ENCODE measurements around the gene CLASP2.
"Not testable (repeated sequence)": the region's sequence is repeated elsewhere in the genome, so short reads cannot be mapped to it uniquely, and the experiment has no call there.

CLASP2 gene

GRCh38 chr3:33488683-33489082 lies 229.4 kb downstream of the CLASP2 start:
- Mint-ChIP-seq H3K27ac (no peak overlapping the region), H3K9me3 (peaks cover 0 to 5% of the 10 kb centered on the region in 2 donors), H3K4me1 (no peaks in the 10 kb centered on the region), H3K27me3 (no peaks in the 10 kb centered on the region), H3K4me3 (no peak overlapping the region)
- ATAC-seq (no peak), DNase-seq (no peak)

GRCh38 chr3:33488246-33488645 lies 229.8 kb downstream of the CLASP2 start:
- no peak for DNase-seq
- Mint-ChIP-seq H3K27ac (no peak overlapping the region), H3K9me3 (peaks cover 0 to 5% of the 10 kb centered on the region in 2 donors), H3K27me3 (no peaks in the 10 kb centered on the region), H3K4me1 (no peaks in the 10 kb centered on the region), H3K4me3 (no peak overlapping the region)
- ATAC-seq: no peak

GRCh38 chr3:33482111-33482521 lies 235.9 kb downstream of the CLASP2 start:
- no peak for ATAC-seq
- H3K9me3 Mint-ChIP-seq: peaks cover 0 to 9% of the 10 kb centered on the region in 2 donors
- no peak for DNase-seq
- no peaks in the 10 kb centered on the region for H3K4me1 Mint-ChIP-seq
- no peak overlapping the region for H3K4me3 Mint-ChIP-seq
- no peaks in the 10 kb centered on the region for H3K27me3 Mint-ChIP-seq
- no peak overlapping the region for H3K27ac Mint-ChIP-seq

- Mint-ChIP-seq H3K27me3 (no peaks in the 10 kb centered on the region), H3K27ac (no peak overlapping the region), H3K4me1 (no peaks in the 10 kb centered on the region), H3K4me3 (no peak overlapping the region), H3K9me3 (no peaks in the 10 kb centered on the region)
- DNase-seq: no peak
- ATAC-seq: no peak
These were observed 243.2 kb downstream of the CLASP2 start for GRCh38 chr3:33474896-33475295.

GRCh38 chr3:33473813-33474212 lies 244.2 kb downstream of the CLASP2 start:
- DNase-seq (no peak), ATAC-seq (no peak)
- Mint-ChIP-seq H3K4me3 (no peak overlapping the region), H3K27me3 (no peaks in the 10 kb centered on the region), H3K27ac (no peak overlapping the region), H3K9me3 (no peaks in the 10 kb centered on the region), H3K4me1 (no peaks in the 10 kb centered on the region)

GRCh38 chr3:33467786-33468185 lies 250.3 kb downstream of the CLASP2 start:
- ATAC-seq (no peak), DNase-seq (no peak)

DNA sequence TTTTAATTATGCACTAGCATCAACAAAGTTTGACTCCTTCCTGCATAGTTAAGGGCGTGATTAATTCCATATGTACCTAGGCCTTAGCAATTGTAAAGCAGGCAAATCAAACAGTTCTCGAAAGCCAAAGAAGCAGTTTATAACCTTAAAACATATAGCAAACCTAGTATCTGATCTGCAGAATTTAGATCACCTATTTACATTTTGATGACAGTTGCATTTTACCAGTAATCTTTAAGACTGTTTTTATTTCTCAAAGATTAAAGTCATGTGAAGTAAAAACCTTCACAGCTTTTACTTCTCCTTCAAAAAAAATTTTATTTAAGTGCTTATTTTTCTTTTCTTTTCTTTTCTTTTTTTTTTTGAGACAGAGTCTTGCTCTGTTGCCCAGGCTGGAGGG lies 257.0 kb downstream of the CLASP2 start:
- Mint-ChIP-seq H3K9me3 (peaks cover 0 to 16% of the 10 kb centered on the region in 2 donors), H3K27me3 (no peaks in the 10 kb centered on the region), H3K4me1 (no peaks in the 10 kb centered on the region), H3K27ac (no peak overlapping the region), H3K4me3 (no peak overlapping the region)
- DNase-seq (no peak), ATAC-seq (no peak)

More at GRCh38 chr3:33467786-33468185, 250.3 kb downstream of the CLASP2 start:
- H3K9me3 Mint-ChIP-seq: peaks cover 0 to 5% of the 10 kb centered on the region in 2 donors
- peak overlapping the region in 1 of 2 donors; percentile 3 for H3K27ac Mint-ChIP-seq
- H3K27me3 Mint-ChIP-seq: no peaks in the 10 kb centered on the region
- H3K4me1 Mint-ChIP-seq: no peaks in the 10 kb centered on the region
- H3K4me3 Mint-ChIP-seq: no peak overlapping the region

- H3K27ac Mint-ChIP-seq, H3K4me3 Mint-ChIP-seq, H3K27me3 Mint-ChIP-seq, H3K4me1 Mint-ChIP-seq, DNase-seq, ATAC-seq: not testable (repeated sequence)
- peaks cover 2 to 16% of the 10 kb centered on the region in 2 donors for H3K9me3 Mint-ChIP-seq
These were observed 258.5 kb downstream of the CLASP2 start for GRCh38 chr3:33459577-33459976.

GRCh38 chr3:33458446-33458845 lies 259.6 kb downstream of the CLASP2 start:
- Mint-ChIP-seq H3K4me1 (peaks cover 8% of the 10 kb centered on the region), H3K27ac (no peak overlapping the region), H3K4me3 (no peak overlapping the region), H3K9me3 (peaks cover 9 to 20% of the 10 kb centered on the region in 2 donors), H3K27me3 (peaks cover 8% of the 10 kb centered on the region)
- ATAC-seq (no peak), DNase-seq (no peak)

DNA sequence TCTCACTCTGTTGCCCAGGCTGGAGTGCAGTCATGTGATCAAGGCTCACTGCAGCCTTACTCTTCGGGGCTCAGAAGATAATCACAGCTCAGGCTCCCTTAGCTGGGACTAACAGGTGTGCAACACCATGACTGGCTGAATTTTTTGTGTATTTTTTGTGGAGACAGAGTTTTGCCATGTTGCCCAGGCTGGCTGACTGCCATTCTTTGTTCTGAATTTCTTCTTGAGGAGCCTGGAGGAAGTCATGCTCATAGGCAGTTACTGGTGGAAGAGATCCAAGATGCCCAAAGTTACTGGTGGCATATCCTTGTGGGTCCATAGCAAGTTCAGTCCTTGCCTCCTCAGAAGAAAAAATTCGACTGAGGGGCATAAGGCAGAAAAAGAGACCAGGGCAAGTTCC lies 261.3 kb downstream of the CLASP2 start:
- H3K9me3 Mint-ChIP-seq: peaks cover 16 to 20% of the 10 kb centered on the region in 2 donors
- H3K4me1 Mint-ChIP-seq: peaks cover 8% of the 10 kb centered on the region
- DNase-seq (no peak), ATAC-seq (no peak)
- peaks cover 8% of the 10 kb centered on the region for H3K27me3 Mint-ChIP-seq
- no peak overlapping the region for H3K4me3 Mint-ChIP-seq
- H3K27ac Mint-ChIP-seq: no peak overlapping the region

DNA sequence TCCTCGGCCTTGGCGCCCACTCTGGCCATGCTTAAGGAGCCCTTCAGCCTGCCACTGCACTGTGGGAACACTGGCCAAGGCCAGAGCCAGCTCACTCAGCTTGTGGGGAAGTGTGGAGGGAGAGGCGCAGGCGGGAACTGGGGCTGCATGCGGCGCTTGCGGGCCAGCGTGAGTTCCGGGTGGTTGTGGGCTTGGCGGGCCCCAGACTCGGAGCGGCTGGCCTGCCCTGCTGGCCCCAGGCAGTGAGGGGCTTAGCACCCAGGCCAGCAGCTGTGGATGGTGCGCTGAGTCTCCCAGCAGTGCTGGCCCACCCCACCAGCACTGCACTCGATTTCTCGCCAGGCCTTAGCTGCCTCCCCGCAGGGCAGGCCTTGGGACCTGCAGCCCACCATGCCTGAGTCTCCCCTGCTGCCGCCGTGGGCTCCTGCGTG lies 264.7 kb downstream of the CLASP2 start:
- H3K4me3 Mint-ChIP-seq: no peak overlapping the region
- no peak for DNase-seq
- peaks cover 13% of the 10 kb centered on the region for H3K4me1 Mint-ChIP-seq
- no peak for ATAC-seq
- no peak overlapping the region for H3K27ac Mint-ChIP-seq
- peaks cover 11 to 16% of the 10 kb centered on the region in 2 donors for H3K9me3 Mint-ChIP-seq
- peaks cover 8% of the 10 kb centered on the region for H3K27me3 Mint-ChIP-seq

GRCh38 chr3:33451994-33452393 lies 266.1 kb downstream of the CLASP2 start:
- H3K4me1 Mint-ChIP-seq: peaks cover 26% of the 10 kb centered on the region
- not testable (repeated sequence) for ATAC-seq, H3K4me3 Mint-ChIP-seq, DNase-seq, H3K27me3 Mint-ChIP-seq, H3K27ac Mint-ChIP-seq
- peaks cover 4 to 16% of the 10 kb centered on the region in 2 donors for H3K9me3 Mint-ChIP-seq

- peak overlapping the region in 1 of 2 donors; percentile 31 for H3K4me3 Mint-ChIP-seq
- ATAC-seq: no peak
These were observed 270.1 kb downstream of the CLASP2 start for GRCh38 chr3:33447958-33448357.

DNA sequence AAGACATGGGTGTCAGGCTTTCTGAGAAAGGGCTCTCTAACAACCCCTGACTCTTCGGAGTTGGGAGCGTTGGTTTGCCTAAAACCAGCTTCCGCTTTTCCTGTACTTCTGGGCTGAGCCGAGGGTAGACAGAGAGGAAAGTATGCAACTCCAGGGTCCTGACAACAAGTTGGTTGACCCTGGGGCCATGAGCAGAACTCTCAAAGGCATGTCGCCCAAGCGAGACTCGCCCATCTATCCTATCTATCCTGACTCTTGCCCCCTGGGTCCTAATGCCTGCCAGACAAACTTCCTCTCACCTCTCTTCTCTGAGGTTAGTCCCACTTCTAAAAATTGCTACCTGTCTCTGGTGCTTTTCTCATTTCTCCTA lies 270.8 kb downstream of the CLASP2 start:
- peak overlapping the region; percentile 80 to 85 for H3K4me3 Mint-ChIP-seq

More at GRCh38 chr3:33447958-33448357, 270.1 kb downstream of the CLASP2 start:
- Mint-ChIP-seq H3K9me3 (peaks cover 0 to 4% of the 10 kb centered on the region in 2 donors), H3K4me1 (peaks cover 24% of the 10 kb centered on the region), H3K27me3 (no peaks in the 10 kb centered on the region), H3K27ac (no peak overlapping the region)
- DNase-seq: no peak

More for the DNA sequence above, 270.8 kb downstream of the CLASP2 start:
- DNase-seq, H3K27me3 Mint-ChIP-seq, H3K9me3 Mint-ChIP-seq, ATAC-seq: not testable (repeated sequence)
- Mint-ChIP-seq H3K27ac (peak overlapping the region in 1 of 2 donors; percentile 72), H3K4me1 (peaks cover 26% of the 10 kb centered on the region)

Measured in stimulated activated naive CD8-positive, alpha-beta T cell treated with anti-CD3 and anti-CD28 coated beads, Interleukin-15, amount 100 ng/mL, for 72 hours (primary cell).